Cortex of kidney (tissue), 1 donor: ENCODE data around the gene CAPN13.

Experiments
- DNase-seq: peaks from one replicate; lab custom pipeline; 2025; lab: John Stamatoyannopoulos, UW

CAPN13 gene, protein sequence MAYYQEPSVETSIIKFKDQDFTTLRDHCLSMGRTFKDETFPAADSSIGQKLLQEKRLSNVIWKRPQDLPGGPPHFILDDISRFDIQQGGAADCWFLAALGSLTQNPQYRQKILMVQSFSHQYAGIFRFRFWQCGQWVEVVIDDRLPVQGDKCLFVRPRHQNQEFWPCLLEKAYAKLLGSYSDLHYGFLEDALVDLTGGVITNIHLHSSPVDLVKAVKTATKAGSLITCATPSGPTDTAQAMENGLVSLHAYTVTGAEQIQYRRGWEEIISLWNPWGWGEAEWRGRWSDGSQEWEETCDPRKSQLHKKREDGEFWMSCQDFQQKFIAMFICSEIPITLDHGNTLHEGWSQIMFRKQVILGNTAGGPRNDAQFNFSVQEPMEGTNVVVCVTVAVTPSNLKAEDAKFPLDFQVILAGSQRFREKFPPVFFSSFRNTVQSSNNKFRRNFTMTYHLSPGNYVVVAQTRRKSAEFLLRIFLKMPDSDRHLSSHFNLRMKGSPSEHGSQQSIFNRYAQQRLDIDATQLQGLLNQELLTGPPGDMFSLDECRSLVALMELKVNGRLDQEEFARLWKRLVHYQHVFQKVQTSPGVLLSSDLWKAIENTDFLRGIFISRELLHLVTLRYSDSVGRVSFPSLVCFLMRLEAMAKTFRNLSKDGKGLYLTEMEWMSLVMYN

DNA sequence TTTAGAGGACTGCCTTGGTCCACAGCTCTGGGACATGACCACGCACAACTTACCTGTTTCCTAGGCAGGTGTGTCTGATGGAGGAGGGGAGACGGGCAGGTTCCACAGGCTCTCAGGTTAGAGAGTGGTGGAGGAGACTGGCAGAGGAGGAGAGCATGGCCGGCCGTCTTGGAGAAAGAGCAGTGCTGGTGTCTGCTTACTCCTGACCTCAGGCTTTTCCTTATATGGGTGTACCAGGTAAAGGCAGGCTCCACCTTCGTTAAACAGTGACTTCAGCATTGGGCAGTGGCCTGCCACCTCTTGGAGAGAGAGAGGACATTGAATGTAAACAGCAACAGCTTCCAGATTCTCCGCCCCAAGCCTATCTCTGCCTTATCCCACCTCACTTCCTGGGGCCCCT, at the start of gene CAPN13:
Gene CAPN13 (minus strand): TSS at position 198 of the 400 bp plus-strand sequence. CDS start 20,121 bp downstream, outside the sequence.
- no peak for DNase-seq

DNA sequence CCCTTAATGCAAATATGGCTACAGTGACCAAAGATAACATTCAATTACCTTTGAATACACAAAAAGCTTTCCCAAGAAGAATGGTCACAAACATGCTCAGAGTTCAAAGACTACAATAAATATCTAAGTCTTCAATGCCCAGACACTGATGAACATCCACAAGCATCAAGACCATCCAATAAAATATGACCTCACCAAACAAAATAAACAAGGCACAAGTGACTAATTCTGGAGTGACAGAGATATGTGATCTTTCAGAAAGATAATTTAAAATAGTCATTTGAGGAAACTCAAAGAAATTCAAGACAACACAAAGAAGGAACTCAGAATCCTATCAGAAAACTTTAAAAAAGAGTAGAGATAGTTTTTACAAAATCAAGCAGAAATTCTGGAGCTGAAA, 40.6 kb upstream of the CAPN13 start:
- no peak for DNase-seq

DNA sequence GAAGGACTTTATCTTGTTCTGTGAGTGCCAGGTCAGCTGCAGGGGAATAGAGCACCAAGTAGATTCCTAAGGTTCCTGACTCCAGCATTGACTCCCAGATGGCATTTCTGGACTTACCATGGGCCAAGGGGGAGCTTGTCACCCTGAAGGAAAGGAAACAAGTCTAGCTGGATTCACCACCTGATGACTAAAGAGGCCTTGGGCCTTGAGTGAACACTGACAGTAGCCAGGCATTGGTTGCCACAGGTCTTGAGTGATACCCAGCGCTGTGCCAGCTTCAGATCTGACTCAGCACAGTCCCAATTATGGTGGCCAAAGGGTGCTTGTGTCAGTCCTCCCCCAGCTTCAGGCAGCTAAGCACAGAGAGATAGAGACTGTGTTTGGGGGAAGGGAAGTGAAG, 40.1 kb upstream of the CAPN13 start:
- DNase-seq, result no peak

DNA sequence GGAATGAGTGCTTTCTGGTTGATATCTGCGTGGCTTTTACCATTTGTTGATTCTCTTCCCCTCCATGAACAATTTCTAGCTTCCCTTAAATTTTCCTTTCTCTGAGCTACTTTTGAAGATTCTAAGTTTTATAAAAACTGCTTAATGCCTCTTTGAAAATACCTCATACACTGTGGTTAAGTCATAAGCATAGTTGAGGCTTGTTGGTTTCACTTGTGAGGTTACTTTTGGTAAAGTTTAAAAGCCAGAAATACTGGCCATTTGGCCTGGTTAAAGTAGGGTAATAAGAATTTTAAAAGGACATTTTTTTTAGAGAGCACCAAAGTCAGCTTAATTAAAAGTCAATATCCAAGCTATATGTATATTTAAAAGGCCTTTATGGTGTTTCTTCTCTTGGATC, 21.3 kb upstream of the CAPN13 start:
- DNase-seq, result no peak

DNA sequence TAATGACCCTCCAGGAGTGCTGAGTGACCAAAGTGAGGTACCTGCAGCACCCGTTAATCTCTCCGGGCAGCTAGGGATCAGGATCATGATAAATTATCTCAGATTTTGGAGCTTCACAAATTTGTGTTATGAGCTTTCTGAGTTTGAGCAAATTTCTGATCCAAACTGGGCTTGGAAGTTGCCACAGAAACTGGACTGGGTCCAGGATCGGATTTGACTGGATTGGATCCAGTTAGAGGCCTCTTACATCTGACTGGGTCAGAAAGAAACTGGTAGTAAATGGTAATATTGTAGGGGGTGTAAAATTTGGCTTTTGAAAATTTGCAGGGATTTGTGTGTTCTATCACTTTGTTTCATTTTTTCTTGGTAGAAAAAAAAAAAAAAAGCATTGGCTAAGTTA, 19.7 kb upstream of the CAPN13 start:
- DNase-seq, result no peak

DNA sequence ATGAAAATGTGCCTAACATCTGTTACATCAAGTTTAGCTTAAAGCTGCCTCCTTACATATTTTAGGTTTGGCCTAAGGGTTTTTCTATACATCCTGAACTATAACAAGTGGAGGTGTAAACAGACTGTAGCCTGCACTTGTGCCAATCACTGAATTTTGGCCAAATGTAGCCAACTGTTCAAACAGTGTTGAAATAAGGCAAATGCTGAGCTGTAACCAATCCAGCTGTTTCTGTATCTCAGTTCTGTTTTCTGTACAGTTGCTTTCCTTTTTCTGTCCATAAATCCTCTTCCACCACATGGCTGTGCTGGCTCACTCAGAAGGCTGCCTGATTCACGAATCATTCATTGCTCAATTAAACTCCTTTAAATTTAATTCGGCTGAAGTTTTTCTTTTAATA, 19.2 kb upstream of the CAPN13 start:
- DNase-seq, result no peak

DNA sequence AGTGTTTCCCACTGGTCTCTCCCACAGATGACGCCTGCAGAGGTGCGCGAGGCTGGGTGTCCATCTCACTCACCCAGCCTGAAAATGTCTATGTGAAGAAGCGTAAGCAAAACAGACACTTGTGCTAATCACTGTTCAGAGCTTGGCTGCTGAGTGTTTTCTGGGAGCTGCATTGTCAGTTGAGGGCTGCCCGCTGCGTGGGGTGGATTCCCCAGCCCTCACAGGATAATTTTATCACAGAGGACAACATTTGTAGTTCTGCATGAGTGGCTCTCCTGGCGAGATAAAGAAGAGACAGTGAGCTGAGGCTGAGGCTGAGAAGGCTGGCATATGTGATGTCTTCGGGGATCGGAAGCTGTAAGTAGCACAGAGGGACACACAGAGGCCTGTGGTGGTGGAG, 16.2 kb upstream of the CAPN13 start:
- no peak for DNase-seq

DNA sequence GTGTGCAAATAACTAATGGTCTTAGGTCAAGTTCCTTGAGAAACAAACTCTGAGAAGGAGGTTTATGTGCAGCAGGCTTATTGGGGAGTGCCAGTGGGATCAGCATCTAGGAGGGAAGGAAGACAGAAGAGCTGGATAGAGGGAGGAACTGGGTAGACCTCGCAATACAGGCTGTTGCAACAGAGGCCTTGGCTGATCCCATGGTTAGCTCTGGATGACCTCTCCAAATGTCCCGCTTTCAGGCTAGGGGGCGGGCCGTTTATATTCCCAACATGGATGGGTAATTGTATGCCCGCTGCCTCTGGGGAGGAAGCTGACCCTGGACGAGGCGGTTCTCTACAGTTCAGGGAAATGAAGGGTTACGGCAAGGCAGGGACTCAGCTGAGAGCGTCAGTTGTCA, 14.7 kb upstream of the CAPN13 start:
- no peak for DNase-seq

DNA sequence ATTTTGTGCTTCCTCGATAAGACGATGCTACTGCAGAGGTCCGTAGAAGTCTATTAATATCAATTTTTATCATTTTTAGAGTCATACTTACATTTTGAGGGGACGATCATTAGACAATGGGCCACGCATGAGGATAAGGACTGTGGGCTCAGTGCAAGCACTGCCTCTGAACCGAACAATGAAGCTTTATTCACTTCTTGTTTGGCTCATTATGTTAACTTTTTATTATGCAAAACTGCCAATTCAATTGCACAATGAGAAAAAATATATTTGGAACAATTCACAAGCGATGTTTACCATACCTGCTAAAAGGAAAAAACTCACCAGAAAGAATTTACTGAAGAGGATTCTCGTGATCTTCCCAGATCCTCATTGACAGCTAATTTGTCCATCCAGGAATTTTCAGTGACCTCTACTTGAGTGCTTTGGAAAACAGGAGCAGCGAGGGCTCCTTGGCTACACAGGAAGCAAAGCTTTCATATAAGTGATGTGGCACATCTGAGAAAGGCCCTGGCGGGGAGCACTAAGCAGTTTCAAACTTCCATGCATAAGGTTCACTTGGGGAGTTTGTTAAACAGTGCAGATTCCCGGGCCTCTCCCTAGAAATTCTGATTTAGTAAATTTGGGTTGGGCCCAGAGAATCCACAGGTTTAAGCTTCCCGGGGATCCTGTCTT, 13.3 kb upstream of the CAPN13 start:
- DNase-seq, result no peak

DNA sequence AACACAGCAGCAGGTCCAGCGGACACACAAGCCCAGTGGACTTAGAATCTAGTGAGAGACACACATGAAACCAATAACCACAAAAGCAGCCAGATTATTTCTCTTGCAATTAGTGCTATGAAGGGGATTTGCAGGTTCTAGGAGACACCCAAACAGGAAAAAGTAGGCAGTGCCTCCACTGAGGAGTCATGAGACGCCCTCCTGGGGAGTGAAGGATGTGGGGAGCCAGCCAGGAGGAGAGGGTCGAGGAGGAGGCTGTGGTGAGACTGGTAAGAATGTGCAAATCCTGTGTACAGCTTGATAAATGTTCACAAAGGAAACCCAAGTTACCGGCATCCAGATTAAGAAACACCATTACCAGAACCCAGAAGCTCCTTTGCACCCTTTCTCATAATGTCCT, 2.7 kb upstream of the CAPN13 start:
- no peak for DNase-seq

DNA sequence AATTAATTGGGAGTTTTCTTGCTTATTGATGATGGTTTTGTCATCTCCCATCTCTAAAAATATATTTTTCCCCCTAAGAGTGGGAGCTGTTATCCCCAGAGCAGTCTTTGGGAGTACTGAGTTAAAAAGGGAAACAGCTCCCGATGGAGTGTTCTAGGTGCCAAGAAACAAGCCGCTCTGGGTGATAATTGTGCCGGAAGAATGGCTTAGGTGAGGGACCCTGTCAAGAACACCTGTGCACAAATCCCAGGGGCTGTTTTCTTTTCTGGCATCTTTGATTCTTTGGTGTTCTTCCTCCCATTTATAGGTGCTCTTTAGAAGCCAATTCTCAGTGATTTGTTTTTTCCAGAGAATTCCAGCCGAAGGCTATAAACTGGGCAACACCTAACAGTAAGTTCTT, 1.4 kb upstream of the CAPN13 start:
- DNase-seq, result no peak

DNA sequence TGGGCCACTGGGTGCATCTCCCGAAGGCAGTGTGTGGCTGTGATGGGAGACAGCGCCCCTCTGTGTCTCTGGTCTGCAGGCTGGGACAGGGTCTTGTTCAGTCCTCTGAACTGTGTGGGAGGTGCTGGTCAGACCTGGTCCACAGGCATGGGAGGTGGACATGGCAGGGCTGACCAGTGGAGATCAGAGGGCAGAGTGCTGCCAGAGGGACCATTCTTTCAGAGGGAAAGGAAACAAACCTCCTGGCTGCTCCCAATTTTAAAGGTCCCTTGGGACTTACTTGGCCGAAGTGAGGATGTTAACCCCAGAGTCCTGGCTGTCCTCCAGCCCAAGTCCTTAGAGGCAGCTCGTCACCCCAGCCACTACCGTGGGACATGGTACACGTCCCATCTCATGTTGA, 4.0 kb downstream of the CAPN13 start:
- DNase-seq, result no peak

DNA sequence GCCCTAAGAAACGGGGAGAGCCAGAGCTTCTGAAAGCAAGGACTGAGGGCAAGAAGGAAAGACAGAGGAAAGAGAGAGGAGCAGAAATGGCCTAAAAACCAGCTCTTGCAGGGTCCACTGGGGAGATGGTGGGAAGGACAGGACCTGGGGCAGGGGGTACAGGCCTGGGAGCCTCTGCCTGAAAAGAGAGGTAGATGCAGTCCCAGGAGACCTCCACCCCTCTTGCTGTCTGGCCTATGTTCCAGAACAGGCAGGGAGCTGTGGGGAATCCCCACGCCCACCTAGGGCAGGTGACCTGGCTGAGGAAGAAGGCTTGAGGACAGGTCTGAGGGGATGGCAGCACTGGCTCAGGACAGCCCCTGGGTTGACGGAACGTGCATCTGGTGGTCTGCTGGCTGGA, 4.6 kb downstream of the CAPN13 start:
- DNase-seq, result no peak

DNA sequence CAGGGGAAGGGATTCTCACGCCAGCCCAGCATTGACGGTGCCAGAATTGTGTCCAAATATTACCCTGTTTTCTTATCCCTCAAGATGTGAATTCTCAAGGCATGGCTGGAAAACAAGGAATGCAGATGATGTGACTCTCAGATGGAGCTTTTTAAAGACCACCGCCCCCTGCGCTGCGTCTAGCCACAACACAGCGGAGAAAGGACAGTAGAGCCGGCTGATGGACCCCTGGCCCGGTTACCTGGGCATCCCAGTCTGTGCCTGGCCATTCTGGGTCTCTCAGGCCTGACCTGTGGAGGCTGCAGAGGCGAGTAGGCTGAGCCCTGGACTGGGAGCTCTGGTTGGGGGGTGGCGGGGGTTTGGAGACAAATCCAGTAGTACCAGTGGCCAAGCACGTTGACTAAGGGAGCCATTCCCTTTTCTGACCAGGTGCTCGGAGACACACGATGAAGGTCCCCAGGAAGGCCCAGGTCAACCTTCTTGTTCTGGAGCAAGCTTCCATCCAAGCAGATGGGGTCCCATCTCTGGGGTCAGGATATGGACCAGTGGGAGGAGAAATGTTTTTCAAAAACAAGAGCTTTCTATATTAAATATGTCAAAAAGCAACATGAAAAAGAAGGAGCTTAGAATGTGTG, 5.3 kb downstream of the CAPN13 start:
- DNase-seq, result no peak

DNA sequence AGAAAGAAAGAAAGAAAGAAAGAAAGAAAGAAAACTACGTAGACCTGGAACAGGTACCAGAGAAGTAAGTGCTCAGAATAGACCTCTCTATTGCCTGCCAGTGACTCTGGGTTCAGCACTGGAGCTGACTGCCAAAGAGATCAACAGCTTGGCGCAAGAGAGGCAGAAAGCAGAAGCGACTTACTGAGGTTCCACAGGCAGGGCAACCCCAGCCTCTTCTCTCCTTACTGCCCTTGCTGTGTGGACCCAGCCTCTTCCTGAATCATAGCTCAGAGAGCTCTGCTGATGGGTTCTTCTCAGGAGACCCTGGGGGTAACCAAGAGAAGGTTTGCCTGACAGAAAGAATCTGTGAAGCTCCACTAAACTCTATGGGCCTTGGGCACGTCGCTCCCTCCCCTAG, 7.1 kb downstream of the CAPN13 start:
- DNase-seq, result no peak

DNA sequence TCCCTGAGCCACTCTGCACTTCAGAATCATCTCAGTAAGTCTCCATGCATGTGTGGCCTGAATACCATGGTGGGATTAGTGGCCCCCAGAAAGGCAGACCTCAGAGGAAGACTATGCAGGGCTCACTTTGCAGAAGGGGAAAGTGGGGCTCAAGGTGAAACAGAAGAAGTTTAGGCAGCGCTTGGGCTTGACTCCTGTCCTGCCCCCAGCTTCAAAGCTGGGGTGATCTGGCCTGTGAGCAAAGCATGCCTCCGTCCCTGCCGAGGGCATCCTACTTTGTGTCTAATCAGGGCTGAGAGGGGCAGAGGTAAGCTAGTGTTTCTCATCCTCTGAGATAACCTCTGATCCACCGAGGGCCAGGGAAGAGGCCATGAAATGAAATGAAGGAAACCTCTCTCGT, 7.9 kb downstream of the CAPN13 start:
- DNase-seq, result no peak

DNA sequence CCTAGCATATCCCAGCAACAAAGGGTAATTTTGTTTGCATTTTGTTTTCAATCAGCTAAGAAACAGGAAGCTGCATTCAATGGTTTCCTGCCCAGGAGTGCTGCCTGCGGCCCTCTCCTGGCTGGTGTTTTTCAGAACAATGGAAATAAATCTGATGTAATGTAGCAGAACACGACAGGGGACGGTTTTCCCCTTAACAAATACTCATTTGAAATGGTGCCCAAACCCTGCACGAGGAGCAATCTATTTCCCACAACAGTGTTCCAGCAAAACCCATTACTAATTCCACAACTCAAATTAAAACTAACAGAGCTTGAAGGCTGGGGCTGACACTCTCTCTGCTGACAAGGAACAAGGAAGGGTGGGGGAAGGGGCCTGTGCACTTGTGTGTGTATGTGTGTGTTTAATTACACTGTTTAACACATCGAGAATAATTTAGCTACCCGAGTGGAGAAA, 8.7 kb downstream of the CAPN13 start:
- no peak for DNase-seq

DNA sequence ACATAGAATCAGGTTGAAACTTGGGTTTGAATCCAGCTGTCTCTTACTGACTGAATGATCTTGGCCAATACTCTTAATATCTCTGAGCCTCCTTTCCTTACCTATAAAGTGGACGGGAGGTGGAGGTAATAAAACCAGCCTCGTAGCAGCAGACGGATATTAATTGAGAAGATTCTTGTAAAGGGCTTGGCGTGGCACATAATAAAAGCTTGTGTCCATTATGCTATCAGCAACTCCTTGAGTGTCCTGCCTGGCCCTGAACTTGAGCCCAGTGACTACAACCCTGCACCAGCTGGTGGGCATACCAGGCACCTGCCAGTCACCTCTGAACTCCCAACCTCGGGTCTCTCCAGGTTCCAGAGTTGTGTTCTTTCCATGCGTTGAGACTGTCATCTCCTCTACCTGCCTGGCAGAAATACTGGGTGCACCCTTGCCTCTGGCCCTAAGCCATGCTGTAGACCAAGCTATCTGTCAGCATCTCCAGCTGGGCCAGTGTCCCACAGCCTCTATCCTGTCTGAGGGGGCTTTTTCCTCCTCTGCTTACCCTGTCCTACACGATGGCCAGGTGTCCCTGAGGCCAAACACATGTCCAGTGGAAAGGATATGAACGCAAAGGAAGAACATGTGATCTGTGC, 9.7 kb downstream of the CAPN13 start:
- no peak for DNase-seq

DNA sequence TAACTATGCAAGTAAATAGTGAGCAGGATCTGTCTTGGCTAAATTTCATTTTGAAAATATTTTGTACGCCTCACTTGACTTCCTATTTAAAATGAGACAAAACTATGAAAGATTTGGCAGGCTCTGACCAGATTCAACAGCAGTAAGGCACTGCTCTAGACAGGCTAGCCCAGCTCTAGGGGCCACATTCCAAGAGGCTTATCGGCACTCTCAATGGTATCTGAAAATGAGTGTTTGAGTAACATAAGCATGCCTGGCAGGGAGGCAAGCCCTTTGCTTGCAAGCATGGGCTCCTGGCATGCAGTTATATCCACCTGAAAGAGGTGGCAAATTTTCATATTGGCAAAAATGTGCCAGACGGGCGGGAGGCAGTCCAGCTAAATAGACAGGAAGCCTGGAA, 10.5 kb downstream of the CAPN13 start:
- DNase-seq, result no peak

DNA sequence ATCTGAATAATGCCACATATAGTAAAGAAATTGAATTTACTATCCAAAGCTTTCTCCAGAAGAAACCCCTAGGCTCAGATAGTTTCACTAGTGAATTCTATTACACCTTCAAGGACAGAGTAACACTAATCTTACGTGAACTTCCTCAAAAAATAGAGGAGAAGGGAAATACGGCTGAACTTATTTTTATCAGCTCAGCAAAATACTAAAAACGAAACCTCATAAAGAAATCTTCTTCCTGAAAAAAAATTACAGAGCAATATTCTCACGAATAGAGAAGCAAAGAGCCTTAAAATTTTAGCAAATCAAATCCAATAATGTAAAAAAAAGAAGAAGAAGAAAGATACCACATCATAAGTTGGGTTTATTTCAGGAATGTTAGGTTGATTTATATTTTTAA, 14.7 kb downstream of the CAPN13 start:
- no peak for DNase-seq

DNA sequence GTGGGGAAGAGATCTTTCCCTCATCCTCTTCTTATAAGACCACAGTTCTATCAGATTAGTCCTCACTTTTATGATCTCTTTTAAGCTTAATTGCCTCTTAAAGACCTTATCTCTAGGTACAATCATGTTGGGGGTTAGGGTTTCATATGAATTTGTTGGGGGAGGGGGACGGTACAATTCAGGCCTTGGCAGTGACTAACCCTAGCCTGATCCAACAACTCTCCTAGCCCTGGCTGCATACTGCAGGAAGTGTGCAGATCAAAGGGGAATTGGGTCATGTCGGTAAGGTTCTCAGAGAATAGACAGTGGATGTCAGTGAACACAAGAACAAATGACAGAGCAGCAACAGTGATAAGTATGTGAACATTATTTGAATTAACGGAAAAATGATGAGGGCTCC, 16.4 kb downstream of the CAPN13 start:
- DNase-seq, result no peak

DNA sequence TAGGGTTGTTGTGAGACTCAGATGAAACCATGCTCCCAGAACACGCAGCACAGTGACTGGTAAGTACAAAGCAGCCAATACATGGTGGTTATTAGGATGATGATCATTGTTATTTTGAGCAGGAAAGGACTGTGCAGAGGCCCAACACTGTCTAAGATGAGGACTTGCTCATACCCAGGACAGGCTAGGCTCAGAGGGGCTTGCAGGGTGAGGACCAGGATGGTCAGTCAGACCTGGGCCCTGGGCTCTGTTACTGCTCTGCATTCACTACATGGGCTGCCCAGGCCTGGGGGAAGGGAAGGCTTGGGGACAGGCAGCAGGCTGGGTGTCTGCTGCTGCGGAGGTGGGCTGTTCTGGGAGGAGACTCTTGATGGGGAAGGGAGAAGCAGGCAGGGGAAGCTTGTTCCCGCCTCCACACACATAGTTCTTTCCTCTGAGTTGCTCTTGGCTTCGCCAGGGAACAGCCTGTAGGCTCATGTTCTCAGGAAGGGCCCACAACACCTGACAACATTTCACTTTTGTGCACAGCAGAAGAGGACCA, 17.5 kb downstream of the CAPN13 start:
- no peak for DNase-seq
